Stimulated activated naive CD8-positive, alpha-beta T cell treated with anti-CD3 and anti-CD28 coated beads, Interleukin-15, amount 100 ng/mL, for 72 hours (primary cell): Measurements from ENCODE around the gene TREML4.

Experiments
- ATAC-seq: fragments of 150-1000 bp; cut with Tn5 transposase; 2 replicates; pipeline ENCODE4 v1.10.0; 2021; ENCODE audit warnings: mild to moderate bottlenecking, moderate library complexity
- DNase-seq, 2 donors: peaks; one replicate each; pipeline ENCODE4 v3.0.0; 2021 to 2022
- H3K27ac Mint-ChIP-seq, 2 donors: one replicate each; pipeline ENCODE4 v1.8.0; 2022; ENCODE audit warnings: mild to moderate bottlenecking in 2 of 2, mixed read lengths in 2 of 2, moderate library complexity in 2 of 2
- H3K27me3 Mint-ChIP-seq: one replicate; pipeline ENCODE4 v1.8.0; 2022; ENCODE audit warnings: mixed read lengths
- H3K4me1 Mint-ChIP-seq: one replicate; pipeline ENCODE4 v1.8.0; 2022; ENCODE audit warnings: mild to moderate bottlenecking, mixed read lengths
- H3K4me3 Mint-ChIP-seq, 2 donors: one replicate each; pipeline ENCODE4 v1.8.0; 2022; ENCODE audit warnings: mild to moderate bottlenecking in 2 of 2, mixed read lengths in 2 of 2, moderate library complexity in 1 of 2
- H3K9me3 Mint-ChIP-seq, 2 donors: one replicate each; pipeline ENCODE4 v1.8.0; 2022; ENCODE audit warnings: mixed read lengths in 2 of 2

The TREML4 gene

DNA sequence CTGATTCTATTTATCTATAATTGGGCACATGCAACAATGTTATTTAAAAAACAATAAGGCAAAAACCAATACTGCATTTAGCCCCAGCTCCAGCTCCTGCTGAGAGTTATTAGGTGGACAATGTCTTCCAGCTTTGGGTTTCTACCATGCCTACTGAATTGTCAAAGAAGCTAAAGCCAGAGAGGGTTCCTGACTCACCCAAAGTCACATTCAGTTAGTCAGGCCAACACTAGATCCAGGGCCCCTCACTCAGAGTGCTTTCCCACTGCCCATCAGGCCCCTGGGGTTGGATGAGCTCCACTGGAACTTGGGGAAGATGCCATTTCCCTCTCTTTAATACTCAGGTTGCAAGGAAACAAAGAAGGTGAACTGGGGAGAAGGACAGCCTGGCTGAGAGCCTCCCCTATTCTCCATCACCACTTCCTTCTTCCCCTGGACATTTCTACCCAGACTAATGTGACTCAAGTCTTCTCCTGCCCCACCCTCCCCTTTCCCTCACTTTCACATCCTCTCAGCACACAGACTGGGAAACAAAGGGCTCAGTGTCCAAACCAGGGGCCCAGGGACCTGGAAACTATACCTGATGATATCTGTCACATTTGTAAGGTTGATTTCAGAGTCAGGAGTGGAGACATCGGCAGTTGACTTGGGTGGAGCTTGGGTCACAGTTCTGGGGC is 52.4 kb downstream of the TREML4 start:
- ATAC-seq: no peak
- Mint-ChIP-seq H3K27ac (no peak overlapping the region), H3K4me1 (peaks cover 20% of the 10 kb centered on the region), H3K4me3 (no peak overlapping the region), H3K27me3 (no peaks in the 10 kb centered on the region), H3K9me3 (no peaks in the 10 kb centered on the region)
- no peak for DNase-seq

DNA sequence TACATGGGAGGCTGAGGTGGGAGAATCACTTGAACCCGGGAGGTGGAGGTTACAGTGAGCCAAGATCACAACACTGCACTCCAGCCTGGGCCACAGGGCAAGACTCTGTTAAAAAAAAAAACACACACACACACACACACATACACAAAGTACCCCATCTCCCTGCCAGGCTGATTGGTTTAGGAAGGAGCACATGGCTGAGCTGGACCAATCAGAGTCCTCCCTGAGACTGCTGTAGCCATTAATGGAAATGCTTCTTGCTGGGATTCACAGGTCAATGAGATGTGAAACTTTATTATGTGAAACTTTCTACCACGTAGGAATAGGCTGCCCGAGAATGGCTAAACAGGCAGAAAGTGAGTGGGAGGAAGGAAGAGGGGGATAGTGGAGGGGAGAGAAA is 55.5 kb downstream of the TREML4 start:
- Mint-ChIP-seq H3K27me3 (peaks cover 6% of the 10 kb centered on the region), H3K4me1 (peaks cover 29% of the 10 kb centered on the region), H3K9me3 (no peaks in the 10 kb centered on the region), H3K27ac (peak overlapping the region in 1 of 2 donors; percentile 68), H3K4me3 (no peak overlapping the region)
- ATAC-seq (no peak), DNase-seq (no peak)

DNA sequence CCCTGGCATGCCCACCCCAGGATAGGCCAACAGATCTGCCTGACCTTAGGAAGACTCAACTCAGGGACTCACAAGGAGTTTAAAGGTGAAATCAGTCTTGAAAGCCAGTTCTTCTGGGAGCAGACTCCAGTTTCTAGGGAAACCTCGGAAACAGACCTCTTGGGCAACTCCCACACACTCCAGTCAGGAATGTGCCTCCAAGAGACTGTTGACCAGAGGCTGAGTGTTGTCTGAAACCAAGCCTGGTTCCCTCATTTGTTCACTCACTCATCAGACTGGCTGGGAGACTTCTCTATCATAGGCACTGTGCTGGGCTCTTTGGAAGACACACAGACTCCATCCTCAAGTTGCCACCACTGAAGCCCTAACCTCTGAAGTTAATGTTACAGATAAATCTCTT is 56.6 kb downstream of the TREML4 start:
- ATAC-seq (no peak), DNase-seq (no peak)
- H3K4me3 Mint-ChIP-seq: no peak overlapping the region
- no peak overlapping the region for H3K27ac Mint-ChIP-seq
- no peaks in the 10 kb centered on the region for H3K9me3 Mint-ChIP-seq
- H3K27me3 Mint-ChIP-seq: peaks cover 6% of the 10 kb centered on the region
- H3K4me1 Mint-ChIP-seq: peaks cover 20% of the 10 kb centered on the region

DNA sequence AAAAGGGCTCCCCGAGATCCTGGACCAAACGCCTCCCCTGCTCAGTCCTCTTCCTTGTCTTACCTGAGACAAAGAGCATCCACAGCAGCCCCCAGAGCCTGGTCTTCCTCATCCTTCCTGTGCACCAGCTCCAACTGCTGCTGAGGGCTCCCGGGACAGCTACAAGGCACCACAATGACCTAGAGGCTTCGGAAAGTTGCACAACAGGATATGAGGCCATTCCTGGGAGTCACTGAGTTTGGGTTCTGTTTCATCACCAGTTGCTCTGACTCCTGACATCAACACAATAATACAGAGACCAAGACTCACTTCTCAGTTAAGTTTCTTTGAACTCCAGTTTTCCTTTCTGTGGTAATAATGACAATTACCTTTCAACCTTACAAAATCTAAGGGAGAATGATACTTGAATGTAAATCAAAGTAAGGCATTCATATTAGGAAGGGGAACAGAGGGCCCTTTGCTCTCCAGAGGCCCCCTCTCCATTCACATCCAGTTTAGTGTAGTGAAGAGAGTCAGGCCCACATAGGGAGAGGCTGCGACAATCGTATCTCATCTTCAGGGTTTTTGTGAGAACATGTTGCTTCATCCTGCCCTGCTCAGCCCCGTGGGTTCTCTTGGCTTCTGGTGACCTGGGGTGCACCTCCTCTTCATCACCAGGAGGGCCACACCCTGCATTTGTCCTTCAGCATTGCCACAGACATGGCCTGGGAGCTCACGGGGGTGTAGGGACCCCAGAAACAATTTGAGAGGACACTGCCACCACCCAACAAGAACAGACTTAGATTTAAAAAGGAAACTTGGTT is 58.6 kb downstream of the TREML4 start, which contains the start of gene TREM1:
TREM1 (minus strand) TSS at position 139 of the 803 bp plus-strand sequence; CDS start at position 112, 27 bp downstream.
- Mint-ChIP-seq H3K9me3 (no peaks in the 10 kb centered on the region), H3K27me3 (peaks cover 6% of the 10 kb centered on the region), H3K4me3 (no peak within 1 kb of the TSS), H3K4me1 (peaks cover 20% of the 10 kb centered on the region), H3K27ac (no peak within 1 kb of the TSS)
- no peak for DNase-seq
- ATAC-seq: peak; percentile 48

DNA sequence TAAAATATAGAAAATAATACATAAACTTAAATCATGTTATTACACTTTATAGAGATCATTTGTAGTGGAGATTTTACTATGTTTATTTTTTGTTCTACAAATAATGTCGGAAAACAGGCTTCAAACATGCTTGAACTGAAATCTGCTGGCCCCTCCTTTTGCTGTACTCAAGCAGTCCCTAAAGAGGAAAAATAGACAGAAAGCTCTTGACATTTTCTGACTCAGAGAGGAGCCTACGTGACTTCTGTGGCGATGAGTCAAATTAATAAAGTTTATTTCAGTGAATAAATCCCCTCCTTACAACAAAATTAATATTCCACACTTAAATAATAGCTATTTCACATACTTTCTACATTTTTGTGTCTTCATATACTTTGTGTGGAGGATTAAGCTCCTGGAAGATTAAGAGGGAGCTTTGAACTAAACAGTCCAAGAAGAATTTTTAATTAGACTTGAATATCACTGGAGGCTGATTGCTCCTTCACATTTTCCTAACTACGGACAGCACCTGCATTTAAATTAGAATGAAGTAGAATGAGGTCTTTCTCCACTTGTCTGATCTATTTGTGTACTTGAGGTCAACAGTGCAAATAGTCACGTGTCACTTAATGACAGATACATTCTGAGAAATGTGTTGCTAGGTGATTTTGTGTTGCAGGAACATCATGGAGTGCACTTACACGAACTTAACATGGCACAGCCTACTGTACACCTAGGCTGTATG is 60.0 kb downstream of the TREML4 start:
- peaks cover 20% of the 10 kb centered on the region for H3K4me1 Mint-ChIP-seq
- H3K27me3 Mint-ChIP-seq: peaks cover 6% of the 10 kb centered on the region
- H3K4me3 Mint-ChIP-seq: no peak overlapping the region
- DNase-seq (no peak), ATAC-seq (peak; percentile 62)
- no peaks in the 10 kb centered on the region for H3K9me3 Mint-ChIP-seq
- H3K27ac Mint-ChIP-seq: no peak overlapping the region
